H1 (cell line): ENCODE results near the gene MUC13. TPM values are rescaled to one million over a fixed set of nuclear protein-coding genes. Genes with fewer than 3 reads are reported as not detected.

Source experiments
- CTCF ChIA-PET: fragments of 300-600 bp; sonication (Branson Sonifier 250); formaldehyde crosslinking; loops from one replicate; lab custom pipeline; 2021; ENCODE audit not compliant: partially characterized antibody; lab: Charles Lee
- POLR2A ChIA-PET: fragments of 300-600 bp; sonication (Branson Sonifier 250); formaldehyde crosslinking; loops from one replicate; lab custom pipeline; 2021; ENCODE audit warnings: inconsistent platforms; ENCODE audit not compliant: partially characterized antibody; lab: Charles Lee
- DNase-seq, 2 experiments: peaks; one replicate each; pipeline versions ENCODE4 v3.0.0 to v3.0.0-alpha.2; 2010 to 2022; ENCODE audit warnings: low spot score in 2 of 2, low read depth in 1 of 2, mixed read lengths in 1 of 2
- FAIRE-seq: peaks from 2 replicates; lab custom pipeline; 2011; peaks lifted over from hg19 to GRCh38; lab: Jason Lieb, UNC
- H2AFZ ChIP-seq: 2 replicates; pipeline ENCODE4 v1.8.1; 2012; ENCODE audit warnings: low read length, inconsistent platforms
- H2AK5ac ChIP-seq: 2 replicates; pipeline ENCODE4 v1.6.1; 2013; ENCODE audit warnings: low read depth, low read length
- H2BK120ac ChIP-seq: replicated peaks from 2 replicates; pipeline ENCODE3; 2013; ENCODE audit warnings: low read depth, low read length, inconsistent platforms
- H2BK12ac ChIP-seq: 2 replicates; pipeline ENCODE4 v1.6.1; 2013; ENCODE audit warnings: low read depth, low read length
- H2BK15ac ChIP-seq: 2 replicates; pipeline ENCODE4 v1.6.1; 2013; ENCODE audit warnings: low read length
- H2BK20ac ChIP-seq: 2 replicates; pipeline ENCODE4 v1.6.1; 2013; ENCODE audit warnings: low read length
- H2BK5ac ChIP-seq: 2 replicates; pipeline ENCODE4 v1.6.1; 2013; ENCODE audit warnings: low read depth, low read length
- H3K14ac ChIP-seq: 2 replicates; pipeline ENCODE4 v1.6.1; 2013; ENCODE audit warnings: inconsistent platforms; ENCODE audit not compliant: insufficient read length
- H3K18ac ChIP-seq: 2 replicates; pipeline ENCODE4 v1.6.1; 2013; ENCODE audit warnings: low read length; ENCODE audit errors: extremely low read depth
- H3K23ac ChIP-seq: 2 replicates; pipeline ENCODE4 v1.6.1; 2013; ENCODE audit warnings: inconsistent platforms; ENCODE audit not compliant: insufficient read length
- H3K23me2 ChIP-seq: 2 replicates; pipeline ENCODE4 v1.6.1; 2013; ENCODE audit warnings: low read depth, low read length
- H3K27ac ChIP-seq: 2 replicates; pipeline ENCODE4 v1.6.1; 2011; ENCODE audit warnings: low read depth, low read length, inconsistent platforms
- H3K27me3 ChIP-seq, 4 experiments: replicated peaks in 1 of 4; 1 replicate in 1 of 4; 2 replicates in 3 of 4; pipeline versions ENCODE4 v1.6.1 to v1.8.1; 2011 to 2013; ENCODE audit warnings: low read length in 3 of 4, mild to moderate bottlenecking in 3 of 4, inconsistent platforms in 2 of 4, mixed read lengths in 2 of 4, moderate library complexity in 1 of 4; ENCODE audit not compliant: control insufficient read depth in 3 of 4, insufficient read depth in 3 of 4; ENCODE audit errors: extremely low read depth in 1 of 4
- H3K36me3 ChIP-seq, 4 experiments: 2 replicates each; pipeline versions ENCODE4 v1.6.1 to v1.8.1; 2011 to 2013; ENCODE audit warnings: mild to moderate bottlenecking in 4 of 4, low read length in 3 of 4, moderate library complexity in 2 of 4, control low read depth in 1 of 4, inconsistent platforms in 1 of 4; ENCODE audit not compliant: insufficient read depth in 4 of 4, control insufficient read depth in 2 of 4
- H3K4ac ChIP-seq: replicated peaks from 2 replicates; pipeline ENCODE3; 2013; ENCODE audit warnings: low read length, low read depth, mixed read lengths, inconsistent platforms; ENCODE audit not compliant: insufficient read length
- H3K4me1 ChIP-seq, 4 experiments: replicated peaks in 1 of 4; 1 replicate in 1 of 4; 2 replicates in 3 of 4; pipeline versions ENCODE4 v1.6.1 to v1.8.1; 2011 to 2013; ENCODE audit warnings: low read length in 3 of 4, inconsistent platforms in 2 of 4, mixed read lengths in 1 of 4; ENCODE audit not compliant: insufficient read depth in 4 of 4, control insufficient read depth in 3 of 4
- H3K4me2 ChIP-seq, 2 experiments: 2 replicates each; pipeline versions ENCODE4 v1.6.1 to v1.8.1; 2011 to 2013; ENCODE audit warnings: low read depth in 2 of 2, low read length in 2 of 2, control low read depth in 1 of 2, inconsistent platforms in 1 of 2, mild to moderate bottlenecking in 1 of 2; ENCODE audit not compliant: insufficient read depth in 1 of 2
- H3K4me3 ChIP-seq, 4 experiments: fragments of 200-600, 300-600 bp in 1 of 4; sonication (generic), shearing (Covaris generic), sonication (Bioruptor Twin) in 1 of 4; 2 replicates each; pipeline versions ENCODE4 v1.5.1 to v1.8.1; 2011 to 2016; ENCODE audit warnings: low read length in 4 of 4, low read depth in 3 of 4, control low read depth in 2 of 4, inconsistent platforms in 2 of 4, mild to moderate bottlenecking in 2 of 4, mixed read lengths in 1 of 4, moderate library complexity in 1 of 4; ENCODE audit not compliant: insufficient read depth in 2 of 4; ENCODE audit errors: extremely low read depth in 1 of 4
- H3K56ac ChIP-seq: replicated peaks from 2 replicates; pipeline ENCODE3; 2013; ENCODE audit warnings: low read depth, mild to moderate bottlenecking, mixed read lengths, low read length, inconsistent platforms; ENCODE audit not compliant: insufficient read length
- H3K79me1 ChIP-seq: 2 replicates; pipeline ENCODE4 v1.6.1; 2013; ENCODE audit warnings: low read depth, low read length, control low read depth
- H3K79me2 ChIP-seq, 2 experiments: 2 replicates each; pipeline versions ENCODE4 v1.6.1 to v1.8.1; 2012 to 2013; ENCODE audit warnings: low read length in 2 of 2, mild to moderate bottlenecking in 2 of 2, inconsistent platforms in 1 of 2; ENCODE audit not compliant: insufficient read depth in 2 of 2, control insufficient read depth in 1 of 2
- H3K9ac ChIP-seq, 4 experiments: replicated peaks in 1 of 4; 1 replicate in 1 of 4; 2 replicates in 3 of 4; pipeline versions ENCODE4 v1.6.1 to v1.8.1; 2011 to 2013; ENCODE audit warnings: low read depth in 3 of 4, low read length in 3 of 4, control low read depth in 2 of 4, mild to moderate bottlenecking in 2 of 4, moderate library complexity in 2 of 4, inconsistent platforms in 1 of 4; ENCODE audit errors: extremely low read depth in 1 of 4
- H3K9me3 ChIP-seq, 2 experiments: 2 replicates each; pipeline versions ENCODE4 v1.6.1 to v1.8.1; 2012 to 2013; ENCODE audit warnings: mild to moderate bottlenecking in 2 of 2, moderate library complexity in 2 of 2, control low read depth in 1 of 2, inconsistent platforms in 1 of 2, low read depth in 1 of 2, low read length in 1 of 2, mixed read lengths in 1 of 2; ENCODE audit not compliant: insufficient read depth in 2 of 2
- H4K20me1 ChIP-seq, 2 experiments: replicated peaks in 1 of 2; 2 replicates each; pipeline versions ENCODE3 to v1.8.1; 2011 to 2013; ENCODE audit warnings: inconsistent platforms in 2 of 2, low read length in 2 of 2, mild to moderate bottlenecking in 1 of 2; ENCODE audit not compliant: insufficient read depth in 2 of 2, control insufficient read depth in 1 of 2
- H4K5ac ChIP-seq: 2 replicates; pipeline ENCODE4 v1.6.1; 2013; ENCODE audit warnings: low read length, low read depth, mixed read lengths, inconsistent platforms; ENCODE audit not compliant: insufficient read length
- H4K8ac ChIP-seq: 2 replicates; pipeline ENCODE4 v1.8.0; 2013; ENCODE audit warnings: mild to moderate bottlenecking, moderate library complexity, low read length, inconsistent platforms; ENCODE audit not compliant: insufficient read depth; ENCODE audit errors: extremely low read depth
- H4K91ac ChIP-seq: replicated peaks from 2 replicates; pipeline ENCODE3; 2013; ENCODE audit warnings: low read length, mixed read lengths, inconsistent platforms; ENCODE audit not compliant: insufficient read length
- ASH2L ChIP-seq: fragments of 200-600, 300-600 bp; sonication (generic); IDR thresholded peaks from one replicate; pipeline ENCODE4 v1.7.1; 2017; ENCODE audit warnings: low read length
- CHD1 ChIP-seq: IDR thresholded peaks from 2 replicates; pipeline ENCODE4 v1.6.1; 2012; ENCODE audit warnings: low read depth, low read length, improper control_type of control experiment
- GABPA ChIP-seq: IDR thresholded peaks from 2 replicates; pipeline ENCODE4 v1.6.1; 2011; ENCODE audit warnings: mild to moderate bottlenecking, low read length, moderate library complexity, borderline replicate concordance; ENCODE audit not compliant: insufficient read depth
- GTF2F1 ChIP-seq: IDR thresholded peaks from 2 replicates; pipeline ENCODE4 v1.6.1; 2012; ENCODE audit warnings: low read depth, low read length, improper control_type of control experiment, borderline replicate concordance
- HDAC2 ChIP-seq, 2 experiments: fragments of 300-600 bp in 1 of 2; sonication (generic) in 1 of 2; IDR thresholded peaks; 2 replicates each; pipeline ENCODE4 v1.6.1; 2011 to 2012; ENCODE audit warnings: low read depth in 2 of 2, low read length in 2 of 2, mild to moderate bottlenecking in 2 of 2, moderate library complexity in 2 of 2, borderline replicate concordance in 1 of 2, inconsistent platforms in 1 of 2
- HDAC6 ChIP-seq: IDR thresholded peaks from one replicate; pipeline ENCODE4 v1.7.1; 2012; ENCODE audit warnings: low read depth, mild to moderate bottlenecking, inconsistent platforms, low read length, moderate library complexity
- KDM1A ChIP-seq: fragments of 200-600, 300-600 bp; sonication (generic); IDR thresholded peaks from 2 replicates; pipeline ENCODE4 v1.7.1; 2016; ENCODE audit warnings: mild to moderate bottlenecking, low read length, borderline replicate concordance
- KDM4A ChIP-seq: IDR thresholded peaks from one replicate; pipeline ENCODE4 v1.7.1; 2012; ENCODE audit warnings: low read depth, mild to moderate bottlenecking, moderate library complexity, low read length, inconsistent platforms; ENCODE audit not compliant: severe bottlenecking
- KDM5A ChIP-seq: fragments of 200-600 bp; IDR thresholded peaks from 2 replicates; pipeline ENCODE4 v1.7.1; 2012; ENCODE audit warnings: mild to moderate bottlenecking, low read length, inconsistent platforms, mixed read lengths
- MAFK ChIP-seq: IDR thresholded peaks from 2 replicates; pipeline ENCODE4 v1.6.1; 2012; ENCODE audit warnings: low read depth, mild to moderate bottlenecking, improper control_type of control experiment, low read length
- RFX5 ChIP-seq: IDR thresholded peaks from 2 replicates; pipeline ENCODE4 v1.6.1; 2011; ENCODE audit warnings: low read depth, low read length, improper control_type of control experiment, borderline replicate concordance
- SIX5 ChIP-seq: IDR thresholded peaks from 2 replicates; pipeline ENCODE4 v1.6.1; 2011; ENCODE audit warnings: mild to moderate bottlenecking, low read depth, low read length
- TAF1 ChIP-seq: IDR thresholded peaks from 2 replicates; pipeline ENCODE4 v1.6.1; 2011; ENCODE audit warnings: mild to moderate bottlenecking, low read depth, low read length
- TAF7 ChIP-seq: optimal IDR thresholded peaks from 2 replicates; pipeline ENCODE3; 2011; ENCODE audit warnings: low read depth, mild to moderate bottlenecking, inconsistent platforms, low read length, moderate library complexity, borderline replicate concordance
- TCF12 ChIP-seq: IDR thresholded peaks from 2 replicates; pipeline ENCODE4 v1.6.1; 2011; ENCODE audit warnings: low read depth, mild to moderate bottlenecking, low read length
- WGBS, 2 experiments: shearing (Covaris generic) in 1 of 2; methylation state at CpG; one replicate each; pipeline versions ENCODE4 v1.1.6 to v1.1.7; 2013 to 2015; ENCODE audit warnings: low lambda C conversion rate in 2 of 2, mixed read lengths in 2 of 2, inconsistent platforms in 1 of 2, low coverage in 1 of 2, missing lambda C conversion rate in 1 of 2; ENCODE audit not compliant: insufficient replicate concordance in 2 of 2, insufficient coverage in 1 of 2, insufficient read length in 1 of 2; ENCODE audit errors: extremely low coverage in 1 of 2, missing lambda C conversion rate in 1 of 2; 5-methylcytosine and 5-hydroxymethylcytosine counted together
- polyA plus RNA-seq, 7 experiments: library from polyadenylated mRNA; depleted of rRNA in 3 of 7; stranded (reverse) in 5 of 7; unstranded in 2 of 7; fragments of >200 nt in 5 of 7; fragments of 200-250 nt in 2 of 7; gene quantifications; 1 replicate in 5 of 7; 2 replicates in 1 of 7; 4 replicates in 1 of 7; pipeline versions ENCODE4 v1.2.1 to v1.2.3, GENCODE V29; 2011 to 2013; ENCODE audit warnings: missing spikeins in 2 of 7, mixed read lengths in 2 of 7
- total RNA-seq: library from RNA; stranded (reverse); fragmentation: NEBNext Ultra II Directional; extraction: Animal tissue kit (Norgen Biotek cat#: 25700); gene quantifications from 2 replicates; pipeline ENCODE4 v1.2.1, GENCODE V29; 2021

The MUC13 gene
- total and polyA plus RNA-seq, 2 of the 8 experiments (the other 6 are each of a cell fraction or from before 2014, with no cell fraction given): not detected

GRCh38 chr3:124895756-124896155 lies 38.8 kb downstream of the MUC13 start:
- 89% methylated on average over 7 of the region's 7 CpGs; no CpG with 5 or more reads in 1 of the 2 experiments for WGBS, 2 experiments
- H2AK5ac ChIP-seq: no peak overlapping the region
- no peaks in the 10 kb centered on the region for H3K36me3 ChIP-seq
- no peak overlapping the region for H3K27ac ChIP-seq
- H2BK120ac ChIP-seq: no peak overlapping the region
- H3K79me1 ChIP-seq: no peaks in the 10 kb centered on the region; the same call in 1 of the 2 replicates
- no peaks in the 10 kb centered on the region for H3K79me2 ChIP-seq
- H3K9ac ChIP-seq: no peak overlapping the region
- H3K18ac ChIP-seq: no peak overlapping the region
- no peak overlapping the region for H3K4me3 ChIP-seq
- FAIRE-seq (no peak), DNase-seq (no peak)
- H3K23me2 ChIP-seq: no peaks in the 10 kb centered on the region
- no peak overlapping the region for H2BK20ac ChIP-seq
- H3K4ac ChIP-seq: no peak overlapping the region
- no peak overlapping the region for H2BK12ac ChIP-seq
- no peak overlapping the region for H4K91ac ChIP-seq
- no peaks in the 10 kb centered on the region for H3K4me1 ChIP-seq
- no peak overlapping the region for H3K14ac ChIP-seq
- H4K20me1 ChIP-seq: no peaks in the 10 kb centered on the region
- no peak overlapping the region for H3K23ac ChIP-seq
- H4K5ac ChIP-seq: no peak overlapping the region
- H3K27me3 ChIP-seq: no peaks in the 10 kb centered on the region
- H3K9me3 ChIP-seq: no peaks in the 10 kb centered on the region
- POLR2A ChIA-PET: interaction anchor here (0.8 to 1.7 kb wide), 2 partner anchors 9 to 66 kb away, joined by 3 to 12 read pairs; partner anchors contain the start of gene ITGB5
- H2AFZ ChIP-seq: no peak overlapping the region
- no peak overlapping the region for H3K56ac ChIP-seq
- no peak overlapping the region for H3K4me2 ChIP-seq
- H2BK15ac ChIP-seq: no peak overlapping the region
- CTCF ChIA-PET: interaction anchor here (0.5 to 4.4 kb wide), 11 partner anchors 8 to 135 kb away, joined by 3 to 19 read pairs (median 3); no protein-coding TSS in a partner anchor
- H2BK5ac ChIP-seq: no peak overlapping the region
- H4K8ac ChIP-seq: no peak overlapping the region
- TF ChIP-seq TAF7: no peak
- no peak for TF ChIP-seq KDM5A
- no peak for TF ChIP-seq RFX5
- no peak for TF ChIP-seq GTF2F1
- TF ChIP-seq HDAC2 (IDR thresholded peaks at IDR 0.05; ENCODE audit: borderline replicate concordance in 1 of 2, low read depth in 2 of 2, low read length in 2 of 2): no peak
- no peak for TF ChIP-seq CHD1
- TF ChIP-seq ASH2L: no peak
- no peak for TF ChIP-seq GABPA
- no peak for TF ChIP-seq TAF1
- TF ChIP-seq KDM4A: no peak
- no peak for TF ChIP-seq HDAC6
- no peak for TF ChIP-seq SIX5
- TF ChIP-seq KDM1A: no peak
- no peak for TF ChIP-seq MAFK
- no peak for TF ChIP-seq TCF12
